Mesodermal cell (in vitro differentiated cells): ENCODE data around the gene LRP6.

ENCODE experiments used
- H3K27ac ChIP-seq: 2 replicates; pipeline ENCODE4 v1.7.0; 2013; ENCODE audit warnings: mild to moderate bottlenecking, low read depth, low read length, moderate library complexity; ENCODE audit not compliant: severe bottlenecking
- H3K36me3 ChIP-seq: 2 replicates; pipeline ENCODE4 v1.7.1; 2013; ENCODE audit warnings: mild to moderate bottlenecking, low read length, moderate library complexity; ENCODE audit not compliant: control insufficient read depth, insufficient read depth
- H3K4me1 ChIP-seq: one replicate; pipeline ENCODE4 v1.7.1; 2013; ENCODE audit warnings: mild to moderate bottlenecking, low read length; ENCODE audit not compliant: insufficient read depth, control insufficient read depth, poor library complexity, severe bottlenecking
- H3K4me3 ChIP-seq: 2 replicates; pipeline ENCODE4 v1.7.0; 2013; ENCODE audit warnings: low read length, control low read depth, mild to moderate bottlenecking; ENCODE audit not compliant: insufficient read depth, poor library complexity, severe bottlenecking; ENCODE audit errors: extremely low read depth
- H3K9me3 ChIP-seq: 2 replicates; pipeline ENCODE4 v1.7.1; 2013; ENCODE audit warnings: mild to moderate bottlenecking, low read length, moderate library complexity; ENCODE audit not compliant: control insufficient read depth
- WGBS, 2 experiments: methylation state at CpG; one replicate each; pipeline ENCODE4 v1.1.5; 2013; ENCODE audit warnings: missing lambda C conversion rate in 2 of 2; ENCODE audit not compliant: insufficient coverage in 2 of 2; 5-methylcytosine and 5-hydroxymethylcytosine counted together

Gene LRP6

DNA sequence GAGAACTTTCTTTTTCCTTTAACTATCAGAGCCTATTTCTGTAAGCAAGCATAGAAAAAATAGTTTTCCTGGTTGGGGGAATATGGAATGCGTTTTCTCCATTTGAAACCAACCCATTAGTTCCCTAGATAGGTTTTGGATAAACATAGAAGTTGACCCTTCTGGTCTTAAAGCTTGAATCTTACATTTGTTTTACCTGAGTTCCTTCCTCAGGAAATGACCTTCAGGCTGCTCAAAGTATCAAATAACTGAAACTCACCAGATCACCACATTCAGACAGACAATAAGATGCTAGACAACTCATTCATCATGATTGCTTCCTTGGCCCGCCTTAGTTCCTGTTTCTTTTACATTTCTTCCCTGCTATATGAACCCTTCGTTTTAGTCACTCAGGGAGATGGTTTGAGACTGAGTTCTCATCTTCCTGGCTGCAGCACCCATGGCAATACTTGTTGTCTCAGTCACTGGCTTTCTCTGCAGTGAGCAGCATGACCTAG lies 52.2 kb downstream of the LRP6 start:
- Histone ChIP-seq H3K9me3 (peaks cover 6% of the 10 kb centered on the region), H3K36me3 (no peaks in the 10 kb centered on the region), H3K4me1 (no peaks in the 10 kb centered on the region), H3K4me3 (no peak overlapping the region), H3K27ac (no peak overlapping the region)
- 43% methylated on average over 1 of the region's 3 CpGs; no CpG with 5 or more reads in 1 of the 2 experiments for WGBS, 2 experiments

DNA sequence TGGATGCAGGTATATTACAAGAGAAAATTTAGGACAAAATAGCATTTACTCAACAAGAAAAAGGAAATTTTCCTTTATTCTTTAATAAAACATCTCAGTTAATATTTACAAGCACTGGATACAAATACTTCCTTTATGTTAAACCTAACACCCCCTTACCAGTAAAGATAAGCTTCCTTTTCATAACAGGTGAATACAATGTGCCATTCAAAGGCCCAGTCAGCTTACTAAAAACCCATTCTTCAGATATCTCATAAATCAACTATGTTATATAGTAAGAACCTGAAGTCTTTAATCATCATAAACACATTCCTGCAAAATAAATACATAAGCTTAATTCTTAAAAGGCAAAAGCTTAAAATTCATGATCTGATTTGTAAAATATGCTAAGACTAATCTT lies 52.6 kb downstream of the LRP6 start:
- H3K4me1 ChIP-seq = no peaks in the 10 kb centered on the region
- H3K36me3 ChIP-seq = no peaks in the 10 kb centered on the region
- H3K9me3 ChIP-seq = peaks cover 4% of the 10 kb centered on the region
- no peak overlapping the region for H3K27ac ChIP-seq
- no peak overlapping the region for H3K4me3 ChIP-seq

DNA sequence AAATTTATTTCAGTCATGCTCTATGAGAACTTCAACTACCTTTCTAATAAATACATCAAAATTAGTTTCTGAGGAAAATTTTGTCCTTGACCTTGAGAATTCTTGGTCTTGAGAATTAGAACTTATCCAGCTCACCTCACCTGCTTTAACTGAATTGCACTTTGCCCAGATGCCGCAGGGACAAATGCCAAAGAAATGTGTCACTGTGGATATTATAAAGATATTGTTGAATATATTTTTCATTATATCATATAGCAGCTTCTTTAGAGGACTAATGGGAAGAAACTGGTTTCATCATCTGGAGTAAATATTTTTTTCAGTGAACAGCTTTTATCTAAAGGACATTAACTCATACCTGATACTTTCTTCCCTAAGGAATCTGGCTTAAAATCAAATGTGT lies 54.1 kb downstream of the LRP6 start:
- no peaks in the 10 kb centered on the region for H3K36me3 ChIP-seq
- no peaks in the 10 kb centered on the region for H3K9me3 ChIP-seq
- H3K4me3 ChIP-seq = no peak overlapping the region
- no peaks in the 10 kb centered on the region for H3K4me1 ChIP-seq
- no peak overlapping the region for H3K27ac ChIP-seq
- no CpG with 5 or more reads among the region's 1 CpG for WGBS, 2 experiments

DNA sequence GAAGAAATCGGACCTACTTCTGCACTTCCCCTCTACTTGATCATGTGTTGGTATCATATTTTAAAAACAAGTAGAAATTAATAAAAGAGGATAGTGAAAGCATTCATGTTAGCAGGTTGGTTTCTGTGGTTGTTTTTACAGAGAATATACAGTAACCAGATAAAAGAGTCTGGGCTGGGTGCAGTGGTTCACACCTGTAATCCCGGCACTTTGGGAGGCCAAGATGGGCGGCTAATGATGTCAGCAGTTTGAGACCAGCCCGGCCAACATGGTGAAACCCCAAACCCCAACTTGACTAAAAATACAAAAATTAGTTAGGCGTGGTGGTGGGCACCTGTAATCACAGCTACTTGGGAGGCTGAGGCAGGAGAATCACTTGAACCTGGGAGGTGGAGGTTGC lies 55.9 kb downstream of the LRP6 start:
- Histone ChIP-seq H3K4me3 (no peak overlapping the region), H3K4me1 (no peaks in the 10 kb centered on the region), H3K27ac (no peak overlapping the region), H3K9me3 (no peaks in the 10 kb centered on the region), H3K36me3 (no peaks in the 10 kb centered on the region)
- WGBS, 2 experiments = 86 to 87% methylated on average over 1 to 3 of the region's 5 CpGs

DNA sequence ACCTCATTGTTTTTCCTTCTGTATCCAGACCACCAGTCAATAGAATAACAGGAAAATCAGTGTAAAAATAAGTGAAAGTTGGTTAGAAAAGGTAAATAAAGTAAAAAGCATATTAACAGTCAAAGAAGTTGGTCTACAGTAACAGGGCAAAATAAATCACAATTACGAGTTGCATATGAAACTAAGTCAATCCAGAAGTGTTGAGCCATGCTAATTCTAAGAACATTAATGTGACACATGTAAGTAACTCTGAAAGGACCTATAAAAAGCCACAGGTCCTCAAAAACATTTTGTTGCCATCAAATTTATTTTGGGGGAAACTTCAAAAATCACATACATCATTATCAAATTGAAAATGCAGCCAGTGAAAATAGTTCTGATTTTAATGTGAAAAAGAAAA lies 56.4 kb downstream of the LRP6 start:
- WGBS, 2 experiments = 83% methylated on average over 1 of the region's 1 CpG; no CpG with 5 or more reads in 1 of the 2 experiments
- Histone ChIP-seq H3K4me3 (no peak overlapping the region), H3K4me1 (no peaks in the 10 kb centered on the region), H3K27ac (no peak overlapping the region), H3K36me3 (no peaks in the 10 kb centered on the region), H3K9me3 (no peaks in the 10 kb centered on the region)

DNA sequence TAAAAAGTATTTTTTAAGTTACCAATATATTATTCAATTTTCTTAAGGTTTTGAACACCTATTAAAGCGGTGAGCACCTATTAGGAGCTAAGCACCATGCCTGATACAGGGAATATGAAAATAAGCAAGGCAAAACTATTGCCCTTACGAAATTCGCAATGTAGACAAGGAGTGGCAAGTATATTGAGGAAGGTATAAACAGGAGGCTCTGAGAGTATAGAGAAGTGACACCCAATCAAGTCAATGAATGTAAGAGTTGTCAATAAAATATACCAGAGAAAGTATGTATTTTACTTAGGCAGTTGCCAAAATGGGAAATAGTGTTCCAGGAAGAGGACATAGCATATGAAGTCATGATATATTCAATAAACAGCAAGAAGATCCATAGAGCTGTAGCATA lies 57.2 kb downstream of the LRP6 start:
- no peak overlapping the region for H3K27ac ChIP-seq
- H3K9me3 ChIP-seq = no peaks in the 10 kb centered on the region
- H3K4me1 ChIP-seq = no peaks in the 10 kb centered on the region
- H3K36me3 ChIP-seq = no peaks in the 10 kb centered on the region
- H3K4me3 ChIP-seq = no peak overlapping the region
- 94 to 100% methylated on average over 2 of the region's 3 CpGs for WGBS, 2 experiments

DNA sequence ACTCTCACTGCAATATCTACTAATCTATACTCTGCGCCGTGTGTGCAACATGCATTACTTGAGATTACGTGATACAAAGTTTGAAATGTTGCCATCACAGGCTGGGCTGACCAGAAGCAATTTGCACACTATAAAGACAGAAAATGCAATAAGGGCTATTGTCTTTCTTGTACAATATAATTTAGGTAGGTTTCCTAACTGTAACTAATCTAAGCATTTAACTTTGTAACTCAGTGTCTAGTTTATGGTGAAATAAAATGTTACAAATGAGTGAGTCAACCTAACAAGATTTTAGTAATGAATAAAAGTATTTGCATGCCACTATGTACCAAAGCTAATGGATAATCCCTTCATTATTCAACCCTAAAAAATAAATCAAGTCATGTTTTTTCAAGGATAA lies 57.8 kb downstream of the LRP6 start:
- 100% methylated on average over 3 of the region's 3 CpGs for WGBS, 2 experiments
- Histone ChIP-seq H3K27ac (no peak overlapping the region), H3K9me3 (no peaks in the 10 kb centered on the region), H3K4me1 (no peaks in the 10 kb centered on the region), H3K4me3 (no peak overlapping the region), H3K36me3 (no peaks in the 10 kb centered on the region)

DNA sequence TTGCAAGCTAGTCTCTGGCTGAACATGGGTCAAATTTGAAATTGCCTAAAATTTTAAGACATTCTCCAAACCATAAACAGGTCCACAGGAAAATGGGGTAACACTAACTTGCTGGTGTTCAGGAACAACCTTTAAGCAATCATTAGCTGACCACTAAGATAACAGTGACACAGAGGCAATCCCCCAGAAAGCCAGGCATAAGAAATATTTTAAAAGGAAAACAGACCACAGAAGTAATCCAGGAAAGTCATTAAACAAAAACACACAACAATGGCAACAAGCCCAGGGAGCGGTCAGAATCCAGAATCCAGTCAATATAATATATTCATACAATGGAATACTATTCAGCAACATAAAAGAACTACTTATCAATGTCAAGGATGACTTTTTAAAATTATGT lies 59.1 kb downstream of the LRP6 start:
- Histone ChIP-seq H3K9me3 (no peaks in the 10 kb centered on the region), H3K4me1 (no peaks in the 10 kb centered on the region), H3K4me3 (no peak overlapping the region), H3K36me3 (no peaks in the 10 kb centered on the region), H3K27ac (no peak overlapping the region)
- WGBS, 2 experiments = no CpG with 5 or more reads among the region's 1 CpG

DNA sequence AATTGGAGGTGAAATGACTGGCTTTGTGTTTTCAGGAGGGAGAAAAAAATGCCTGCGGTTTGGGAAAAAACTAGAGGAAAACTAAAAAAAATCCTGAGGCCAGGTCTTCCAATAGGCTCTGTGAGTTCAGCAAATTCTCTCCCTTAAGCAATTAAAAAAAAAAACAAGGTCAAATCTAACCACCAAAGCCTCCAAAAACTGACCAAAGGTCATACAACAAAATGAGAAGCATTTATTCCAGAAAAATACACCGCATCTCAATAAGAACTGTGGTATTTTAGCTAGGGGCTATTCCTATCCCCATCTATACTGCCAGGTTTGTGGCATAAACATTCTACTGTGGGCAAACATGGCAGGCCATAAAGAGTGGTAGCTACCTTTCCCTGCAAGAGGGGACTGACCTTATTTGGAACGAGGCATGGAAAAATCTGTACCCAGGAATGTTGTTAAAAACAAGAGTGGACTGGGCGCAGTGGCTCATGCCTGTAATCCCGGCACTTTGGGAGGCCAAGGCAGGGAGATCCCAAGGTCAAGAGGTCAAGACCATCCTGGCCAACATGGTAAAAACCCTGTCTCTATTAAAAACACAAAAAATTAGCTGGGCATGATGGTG lies 60.0 kb downstream of the LRP6 start:
- no peaks in the 10 kb centered on the region for H3K4me1 ChIP-seq
- no peak overlapping the region for H3K27ac ChIP-seq
- peaks cover 7% of the 10 kb centered on the region for H3K36me3 ChIP-seq
- H3K9me3 ChIP-seq = no peaks in the 10 kb centered on the region
- H3K4me3 ChIP-seq = no peak overlapping the region
- 97 to 98% methylated on average over 3 to 4 of the region's 5 CpGs for WGBS, 2 experiments

DNA sequence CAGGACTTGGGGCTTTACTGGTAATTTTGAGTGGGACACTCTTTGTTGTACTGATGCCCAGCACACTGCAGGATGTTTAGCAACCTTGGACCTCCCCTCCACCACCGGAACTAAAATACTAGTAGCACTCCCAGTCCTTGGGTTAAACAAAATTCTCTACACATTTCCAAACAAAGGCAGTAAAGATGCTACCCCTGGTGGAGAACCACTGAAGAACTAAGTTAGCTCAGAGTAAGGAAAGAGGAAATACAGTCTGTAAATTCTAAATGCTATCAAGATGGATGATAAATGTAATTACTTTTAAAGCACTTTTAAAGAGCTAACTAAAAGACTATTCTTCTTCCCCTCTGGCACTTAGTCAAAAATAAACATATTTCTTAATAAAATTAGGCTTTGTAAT lies 64.1 kb downstream of the LRP6 start:
- H3K4me3 ChIP-seq = no peak overlapping the region
- H3K4me1 ChIP-seq = peaks cover 5% of the 10 kb centered on the region
- peaks cover 5% of the 10 kb centered on the region for H3K9me3 ChIP-seq
- 83 to 100% methylated on average over 1 of the region's 1 CpG for WGBS, 2 experiments
- H3K36me3 ChIP-seq = peaks cover 43% of the 10 kb centered on the region
- no peak overlapping the region for H3K27ac ChIP-seq

DNA sequence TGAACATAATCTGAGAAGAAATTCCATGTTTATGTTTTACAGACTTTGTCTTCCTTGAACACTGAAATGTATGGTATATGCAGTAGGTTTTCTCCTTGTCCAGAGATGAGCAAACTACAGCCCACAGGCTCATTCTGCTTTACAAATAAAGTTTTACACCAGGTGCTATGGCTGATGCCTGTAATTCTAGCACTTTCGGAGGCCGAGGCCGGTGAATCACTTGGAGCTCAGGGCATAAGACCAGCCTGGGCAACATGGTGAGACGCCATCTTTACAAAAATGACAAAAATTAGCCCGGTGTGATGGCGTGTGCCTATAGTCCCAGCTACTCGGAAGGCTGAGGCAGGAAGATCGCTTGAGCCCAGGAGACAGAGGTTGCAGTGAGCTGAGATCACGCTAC lies 64.7 kb downstream of the LRP6 start:
- H3K36me3 ChIP-seq = peaks cover 48% of the 10 kb centered on the region
- WGBS, 2 experiments = 93% methylated on average over 8 of the region's 9 CpGs

More for the DNA sequence above, 64.7 kb downstream of the LRP6 start:
- no peak overlapping the region for H3K4me3 ChIP-seq
- H3K9me3 ChIP-seq = peaks cover 5% of the 10 kb centered on the region
- no peak overlapping the region for H3K27ac ChIP-seq
- H3K4me1 ChIP-seq = peaks cover 5% of the 10 kb centered on the region
